Epithelial cell of alveolus of lung (primary cell): ENCODE results near the gene ZNF778. TPM values are rescaled to one million over a fixed set of nuclear protein-coding genes. Genes with fewer than 3 reads are reported as not detected.

ENCODE experiments used
- total RNA-seq: library from RNA; depleted of rRNA; stranded (reverse); fragments of >200 nt; gene quantifications from 2 replicates; pipeline ENCODE4 v1.2.1, GENCODE V29; 2015

The ZNF778 gene
- total RNA-seq = 6.5 and 8.8 TPM in 2 replicates

GRCh38 chr16:89217388-89218191, at the start of gene ZNF778:
TSS of gene ZNF778 (plus strand) at chr16:89217703. CDS start at chr16:89221128, 3,425 bp downstream.

GRCh38 chr16:89171216-89172170, 46.0 kb upstream of the ZNF778 start, which contains the start of gene CDH15:
TSS of gene CDH15 (plus strand) at chr16:89171748. CDS start at chr16:89171832, 84 bp downstream.

GRCh38 chr16:89200124-89200849, 17.2 kb upstream of the ZNF778 start, which contains the start of gene SLC22A31:
TSS of gene SLC22A31 (minus strand) at chr16:89200537. CDS start at chr16:89200501, 36 bp downstream.

Other genes with a start within 250 kb of the ZNF778 start
- not detected in 2 replicates for gene CBFA2T3, start 240.5 kb upstream of the ZNF778 start, total RNA-seq
- 27.3 and 27.9 TPM in 2 replicates for gene ACSF3, start 123.9 kb upstream of the ZNF778 start, total RNA-seq
- under 0.01 and 2.4 TPM in 2 replicates for gene CDH15, start 46.0 kb upstream of the ZNF778 start, total RNA-seq
- gene SLC22A31, start 17.2 kb upstream of the ZNF778 start, total RNA-seq = 11.1 TPM in 1 of 2 replicates, not detected in the other